ENCODE measurements around the gene CWC15. TPM values are rescaled to one million over a fixed set of nuclear protein-coding genes. Genes with fewer than 3 reads are reported as not detected.

Gene CWC15
- total and polyA plus RNA-seq, 4 donors = 38.2 to 107 (median 43.7) TPM

GRCh38 chr11:94912806-94913205 is 60.5 kb downstream of the CWC15 start:
- H3K27me3 ChIP-seq (ENCODE audit: control insufficient read depth in 3 of 3, insufficient read depth in 3 of 3, low read length in 2 of 3) = no peaks in the 10 kb centered on the region
- DNase-seq (no peak), ATAC-seq (ENCODE audit: insufficient read depth, low FRiP score) (no peak)
- H3K27ac ChIP-seq (ENCODE audit: low read depth in 1 of 2, low read length in 1 of 2) = no peak overlapping the region
- peaks cover 0 to 4% (median 0%) of the 10 kb centered on the region in 4 donors for H3K36me3 ChIP-seq (ENCODE audit: control insufficient read depth in 4 of 4, insufficient read depth in 4 of 4, low read length in 4 of 4)
- H3K4me1 ChIP-seq (ENCODE audit: control insufficient read depth in 5 of 5, insufficient read depth in 5 of 5, low read length in 5 of 5) = no peaks in the 10 kb centered on the region
- TF ChIP-seq, protein P1, sequence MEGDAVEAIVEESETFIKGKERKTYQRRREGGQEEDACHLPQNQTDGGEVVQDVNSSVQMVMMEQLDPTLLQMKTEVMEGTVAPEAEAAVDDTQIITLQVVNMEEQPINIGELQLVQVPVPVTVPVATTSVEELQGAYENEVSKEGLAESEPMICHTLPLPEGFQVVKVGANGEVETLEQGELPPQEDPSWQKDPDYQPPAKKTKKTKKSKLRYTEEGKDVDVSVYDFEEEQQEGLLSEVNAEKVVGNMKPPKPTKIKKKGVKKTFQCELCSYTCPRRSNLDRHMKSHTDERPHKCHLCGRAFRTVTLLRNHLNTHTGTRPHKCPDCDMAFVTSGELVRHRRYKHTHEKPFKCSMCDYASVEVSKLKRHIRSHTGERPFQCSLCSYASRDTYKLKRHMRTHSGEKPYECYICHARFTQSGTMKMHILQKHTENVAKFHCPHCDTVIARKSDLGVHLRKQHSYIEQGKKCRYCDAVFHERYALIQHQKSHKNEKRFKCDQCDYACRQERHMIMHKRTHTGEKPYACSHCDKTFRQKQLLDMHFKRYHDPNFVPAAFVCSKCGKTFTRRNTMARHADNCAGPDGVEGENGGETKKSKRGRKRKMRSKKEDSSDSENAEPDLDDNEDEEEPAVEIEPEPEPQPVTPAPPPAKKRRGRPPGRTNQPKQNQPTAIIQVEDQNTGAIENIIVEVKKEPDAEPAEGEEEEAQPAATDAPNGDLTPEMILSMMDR (IDR thresholded peaks at IDR 0.05; ENCODE audit: control extremely low read depth, extremely low read depth) = no peak
- no peak overlapping the region for H3K4me3 ChIP-seq
- H3K9ac ChIP-seq (ENCODE audit: insufficient read depth in 1 of 2, low read length in 2 of 2) = no peak overlapping the region
- WGBS, 2 donors = 95 to 98% methylated on average over 9 of the region's 9 CpGs
- no peaks in the 10 kb centered on the region for H3K9me3 ChIP-seq (ENCODE audit: control insufficient read depth in 4 of 4, insufficient read depth in 3 of 4, low read length in 3 of 4)

Other genes with a start within 250 kb of the CWC15 start
- 10 to 100 TPM; 43.6 to 68.5 TPM for gene AMOTL1, start 205.2 kb downstream of the CWC15 start, total RNA-seq
- 10 to 100 TPM in 1 of 2 donors, 1 to 10 TPM in 1; 7.4 to 11.0 TPM for gene AMOTL1, start 205.2 kb downstream of the CWC15 start, polyA plus RNA-seq
- gene KDM4D, start 153 bp upstream of the CWC15 start, total RNA-seq = under 1 TPM; 0.89 to 0.94 TPM
- under 1 TPM; 0.30 to 0.63 TPM for gene KDM4D, start 153 bp upstream of the CWC15 start, polyA plus RNA-seq
- not detected for gene KDM4E, start 51.7 kb upstream of the CWC15 start, total RNA-seq
- gene KDM4E, start 51.7 kb upstream of the CWC15 start, polyA plus RNA-seq = not detected
- not detected for gene KDM4F, start 75.9 kb upstream of the CWC15 start, total RNA-seq
- not detected for gene KDM4F, start 75.9 kb upstream of the CWC15 start, polyA plus RNA-seq
- gene SRSF8, start 93.4 kb upstream of the CWC15 start, total RNA-seq = 10 to 100 TPM; 24.0 to 41.4 TPM
- 10 to 100 TPM; 22.6 to 49.0 TPM for gene SRSF8, start 93.4 kb upstream of the CWC15 start, polyA plus RNA-seq
- gene ENDOD1, start 116.3 kb upstream of the CWC15 start, total RNA-seq = 10 to 100 TPM; 33.0 to 55.1 TPM
- 10 to 100 TPM; 10.4 to 17.0 TPM for gene ENDOD1, start 116.3 kb upstream of the CWC15 start, polyA plus RNA-seq